K562 (cell line): ENCODE results near the gene DGCR8. TPM values are rescaled to one million over a fixed set of nuclear protein-coding genes. Genes with fewer than 3 reads are reported as not detected.

ENCODE experiments used
- CXXC5 ChIP-seq: fragments of 250-450 bp; sonication (Bioruptor Pico); IDR thresholded peaks from 2 replicates; pipeline ENCODE4 v1.8.0; 2022; ENCODE audit warnings: inconsistent platforms, mild to moderate bottlenecking, moderate library complexity
- IRF1 ChIP-seq: sonication (generic); formaldehyde crosslinking; IDR thresholded peaks from 2 replicates; pipeline ENCODE4 v1.8.0; 2022; ENCODE audit warnings: missing genetic modification reagents, mild to moderate bottlenecking, borderline replicate concordance
- KLF13 ChIP-seq: fragments of 450-650 bp; IDR thresholded peaks from 2 replicates; pipeline ENCODE4 v1.6.1; 2016; ENCODE audit warnings: missing genetic modification characterization, low read depth, mild to moderate bottlenecking, missing compliant biosample characterization, moderate library complexity, borderline replicate concordance
- POLR2H ChIP-seq: IDR thresholded peaks from 2 replicates; pipeline ENCODE4 v1.6.1; 2016; ENCODE audit warnings: missing genetic modification characterization, low read depth, mild to moderate bottlenecking, control low read depth, missing compliant biosample characterization, moderate library complexity
- RREB1 ChIP-seq: fragments of 250-450 bp; sonication (Bioruptor Pico); IDR thresholded peaks from 2 replicates; pipeline ENCODE4 v1.4.0; 2020
- ZBTB43 ChIP-seq: sonication (generic); formaldehyde crosslinking; IDR thresholded peaks from 2 replicates; pipeline ENCODE4 v1.8.0; 2023; ENCODE audit warnings: mild to moderate bottlenecking, missing genetic modification reagents
- ZC3H4 ChIP-seq: sonication (generic); formaldehyde crosslinking; IDR thresholded peaks from 2 replicates; pipeline ENCODE4 v1.9.0; 2021; ENCODE audit warnings: missing genetic modification reagents, borderline replicate concordance
- ZNF217 ChIP-seq: sonication (generic); formaldehyde crosslinking; IDR thresholded peaks from 2 replicates; pipeline ENCODE4 v1.8.0; 2022; ENCODE audit warnings: mild to moderate bottlenecking, missing genetic modification reagents
- ZNF23 ChIP-seq: fragments of 250-450 bp; sonication (Bioruptor Pico); IDR thresholded peaks from 2 replicates; pipeline ENCODE4 v1.4.0; 2020; ENCODE audit warnings: mild to moderate bottlenecking
- polyA plus RNA-seq, 8 experiments: library from polyadenylated mRNA; depleted of rRNA in 4 of 8; stranded (reverse) in 5 of 8; unstranded in 3 of 8; fragments of >200 nt; fragmentation: Nextera tagmentation in 2 of 8; fragmentation: Illumina TruSeq in 1 of 8; extraction: Ambion mirVana in 2 of 8; extraction: Trizol in 1 of 8; gene quantifications; 2 replicates each; pipeline versions ENCODE4 v1.2.1 to v1.2.3, GENCODE V29; 2011 to 2014; ENCODE audit warnings: inconsistent platforms in 1 of 8, missing spikeins in 1 of 8
- total RNA-seq, 7 experiments: library from RNA; depleted of rRNA in 6 of 7; stranded (reverse); fragments of >200 nt in 6 of 7; fragmentation: Illumina TruSeq in 2 of 7; extraction: Trizol in 2 of 7; gene quantifications; 2 replicates each; pipeline versions ENCODE4 v1.2.1 to v1.2.3, GENCODE V29; 2011 to 2021; ENCODE audit warnings: low replicate concordance in 1 of 7
- TF ChIP-seq, protein P1 (sequence below): fragments of 450-650 bp; formaldehyde crosslinking; IDR thresholded peaks from 2 replicates; pipeline ENCODE4 v1.4.0; 2022; ENCODE audit warnings: mild to moderate bottlenecking, moderate library complexity
- TF ChIP-seq, protein P2 (sequence below), 3 experiments: IDR thresholded peaks in 2 of 3; conservative IDR thresholded peaks in 1 of 3; 2 replicates each; pipeline ENCODE4 v1.5.1; 2011 to 2012; ENCODE audit warnings: low read length in 3 of 3, mild to moderate bottlenecking in 3 of 3, control low read depth in 2 of 3, improper control_type of control experiment in 1 of 3, inconsistent platforms in 1 of 3, low read depth in 1 of 3, mixed read lengths in 1 of 3, moderate library complexity in 1 of 3; ENCODE audit not compliant: insufficient read depth in 2 of 3

The DGCR8 gene
- total and polyA plus RNA-seq, 9 of the 15 experiments (the other 6 are each of a cell fraction or from before 2014, with no cell fraction given) = 5.9 to 144 (median 80.1) TPM

GRCh38 chr22:20156611-20157429 lies 76.8 kb downstream of the DGCR8 start (continued):
- TF ChIP-seq ZC3H4 (CRISPR knock-in tag) (peak; percentile 97), ZBTB43 (no peak), KLF13 (tag) (peak; percentile 4; the same call in 1 of the 2 replicates), IRF1 (CRISPR knock-in tag) (no peak), RREB1 (CRISPR knock-in tag) (peak; percentile 94), CXXC5 (CRISPR knock-in tag) (peak; percentile 51), ZNF23 (CRISPR knock-in tag) (no peak), ZNF217 (CRISPR knock-in tag) (no peak), POLR2H (tag) (no peak)
- TF ChIP-seq, protein P1, sequence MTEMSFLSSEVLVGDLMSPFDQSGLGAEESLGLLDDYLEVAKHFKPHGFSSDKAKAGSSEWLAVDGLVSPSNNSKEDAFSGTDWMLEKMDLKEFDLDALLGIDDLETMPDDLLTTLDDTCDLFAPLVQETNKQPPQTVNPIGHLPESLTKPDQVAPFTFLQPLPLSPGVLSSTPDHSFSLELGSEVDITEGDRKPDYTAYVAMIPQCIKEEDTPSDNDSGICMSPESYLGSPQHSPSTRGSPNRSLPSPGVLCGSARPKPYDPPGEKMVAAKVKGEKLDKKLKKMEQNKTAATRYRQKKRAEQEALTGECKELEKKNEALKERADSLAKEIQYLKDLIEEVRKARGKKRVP = peak; percentile 49; the same call in 1 of the 2 replicates
- TF ChIP-seq, protein P2, sequence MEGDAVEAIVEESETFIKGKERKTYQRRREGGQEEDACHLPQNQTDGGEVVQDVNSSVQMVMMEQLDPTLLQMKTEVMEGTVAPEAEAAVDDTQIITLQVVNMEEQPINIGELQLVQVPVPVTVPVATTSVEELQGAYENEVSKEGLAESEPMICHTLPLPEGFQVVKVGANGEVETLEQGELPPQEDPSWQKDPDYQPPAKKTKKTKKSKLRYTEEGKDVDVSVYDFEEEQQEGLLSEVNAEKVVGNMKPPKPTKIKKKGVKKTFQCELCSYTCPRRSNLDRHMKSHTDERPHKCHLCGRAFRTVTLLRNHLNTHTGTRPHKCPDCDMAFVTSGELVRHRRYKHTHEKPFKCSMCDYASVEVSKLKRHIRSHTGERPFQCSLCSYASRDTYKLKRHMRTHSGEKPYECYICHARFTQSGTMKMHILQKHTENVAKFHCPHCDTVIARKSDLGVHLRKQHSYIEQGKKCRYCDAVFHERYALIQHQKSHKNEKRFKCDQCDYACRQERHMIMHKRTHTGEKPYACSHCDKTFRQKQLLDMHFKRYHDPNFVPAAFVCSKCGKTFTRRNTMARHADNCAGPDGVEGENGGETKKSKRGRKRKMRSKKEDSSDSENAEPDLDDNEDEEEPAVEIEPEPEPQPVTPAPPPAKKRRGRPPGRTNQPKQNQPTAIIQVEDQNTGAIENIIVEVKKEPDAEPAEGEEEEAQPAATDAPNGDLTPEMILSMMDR (IDR thresholded peaks at IDR 0.05 in 2 of 3, conservative IDR thresholded peaks at IDR 0.05 in 1 of 3; ENCODE audit: insufficient read depth in 2 of 3, low read depth in 1 of 3, low read length in 3 of 3) = peak; percentile 99 to 100 (median 100)
